Ishikawa (cell line): ENCODE data around the gene SPOUT1.

Experiments used
- EGR1 ChIP-seq: IDR thresholded peaks from 2 replicates; pipeline ENCODE4 v1.6.1; 2012
- EP300 ChIP-seq: IDR thresholded peaks from 2 replicates; pipeline ENCODE4 v1.6.1; 2012; ENCODE audit warnings: borderline replicate concordance
- FOXM1 ChIP-seq: IDR thresholded peaks from 2 replicates; pipeline ENCODE4 v1.6.1; 2012; ENCODE audit warnings: low read depth, borderline replicate concordance
- MAX ChIP-seq: IDR thresholded peaks from 2 replicates; pipeline ENCODE4 v1.6.1; 2012
- RAD21 ChIP-seq: IDR thresholded peaks from 2 replicates; pipeline ENCODE4 v1.6.1; 2012; ENCODE audit warnings: low read depth
- REST ChIP-seq: IDR thresholded peaks from 2 replicates; pipeline ENCODE4 v1.6.1; 2012; ENCODE audit warnings: low read depth, mild to moderate bottlenecking
- TCF12 ChIP-seq: IDR thresholded peaks from 2 replicates; pipeline ENCODE4 v1.6.1; 2012; ENCODE audit warnings: low read depth
- YY1 ChIP-seq: IDR thresholded peaks from 2 replicates; pipeline ENCODE4 v1.6.1; 2012; ENCODE audit warnings: low read depth
- ZBTB7A ChIP-seq: IDR thresholded peaks from 2 replicates; pipeline ENCODE4 v1.6.1; 2012; ENCODE audit warnings: low read depth

DNA sequence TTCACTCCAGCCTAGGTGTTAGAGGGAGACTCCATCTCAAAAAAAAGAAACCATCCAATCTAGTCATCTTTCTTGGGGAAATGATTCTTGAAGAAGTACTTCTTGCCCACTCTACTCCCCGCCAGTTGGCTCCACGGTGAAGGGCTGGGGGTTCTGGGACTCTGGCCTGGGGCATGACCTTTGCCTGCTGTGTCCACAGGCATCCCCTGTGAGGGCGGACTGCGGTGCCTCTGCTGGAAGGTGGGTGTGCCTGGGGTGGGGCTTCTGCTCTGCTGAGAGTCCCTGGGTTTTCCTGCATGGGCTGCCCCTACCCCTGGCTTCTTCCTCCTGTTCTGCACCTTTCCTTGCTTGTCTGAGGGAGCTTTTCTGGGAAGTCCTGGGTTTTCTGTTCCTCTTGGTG is 39.1 kb downstream of the SPOUT1 start:
- no peak for TF ChIP-seq MAX
- no peak for TF ChIP-seq ZBTB7A
- TF ChIP-seq FOXM1: no peak
- TF ChIP-seq TCF12: no peak
- no peak for TF ChIP-seq REST
- TF ChIP-seq YY1: no peak
- TF ChIP-seq EGR1: no peak
- TF ChIP-seq EP300: no peak
- TF ChIP-seq RAD21: no peak
